Fibroblast of lung (primary cell): ENCODE measurements around the gene NPHP4.

Source experiments
- EZH2 ChIP-seq: IDR thresholded peaks from 2 replicates; pipeline ENCODE4 v1.5.1; 2012; ENCODE audit warnings: low read length, control low read depth, mild to moderate bottlenecking; ENCODE audit errors: missing control alignments
- TF ChIP-seq, protein P1 (sequence below), 2 donors: IDR thresholded peaks in 1 of 2; conservative IDR thresholded peaks in 1 of 2; 1 replicate in 1 of 2; 2 replicates in 1 of 2; pipeline ENCODE4 v1.5.1; 2011 to 2012; ENCODE audit warnings: low read length in 2 of 2, control low read depth in 1 of 2, inconsistent platforms in 1 of 2, low read depth in 1 of 2, mild to moderate bottlenecking in 1 of 2

DNA sequence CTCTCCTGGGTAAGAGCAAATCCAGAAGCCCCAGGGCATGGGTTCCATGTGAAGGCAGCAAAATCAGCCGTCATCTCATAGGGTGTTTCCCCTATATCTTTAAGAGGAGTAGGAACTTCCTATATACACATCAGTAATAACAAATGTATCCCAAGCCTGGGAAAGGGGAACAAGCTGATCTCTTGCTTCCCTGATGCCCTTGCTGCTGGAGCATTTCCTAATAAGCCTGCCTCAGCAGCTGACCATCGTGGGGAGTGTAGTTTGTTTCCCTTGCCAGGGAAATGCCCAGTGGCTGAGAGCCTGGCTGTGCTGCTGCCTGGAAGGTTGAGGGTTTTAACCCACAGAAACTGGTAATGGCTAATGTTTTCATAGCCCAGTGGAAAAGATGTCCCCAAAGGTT lies 177.0 kb downstream of the NPHP4 start:
- TF ChIP-seq, protein P1, sequence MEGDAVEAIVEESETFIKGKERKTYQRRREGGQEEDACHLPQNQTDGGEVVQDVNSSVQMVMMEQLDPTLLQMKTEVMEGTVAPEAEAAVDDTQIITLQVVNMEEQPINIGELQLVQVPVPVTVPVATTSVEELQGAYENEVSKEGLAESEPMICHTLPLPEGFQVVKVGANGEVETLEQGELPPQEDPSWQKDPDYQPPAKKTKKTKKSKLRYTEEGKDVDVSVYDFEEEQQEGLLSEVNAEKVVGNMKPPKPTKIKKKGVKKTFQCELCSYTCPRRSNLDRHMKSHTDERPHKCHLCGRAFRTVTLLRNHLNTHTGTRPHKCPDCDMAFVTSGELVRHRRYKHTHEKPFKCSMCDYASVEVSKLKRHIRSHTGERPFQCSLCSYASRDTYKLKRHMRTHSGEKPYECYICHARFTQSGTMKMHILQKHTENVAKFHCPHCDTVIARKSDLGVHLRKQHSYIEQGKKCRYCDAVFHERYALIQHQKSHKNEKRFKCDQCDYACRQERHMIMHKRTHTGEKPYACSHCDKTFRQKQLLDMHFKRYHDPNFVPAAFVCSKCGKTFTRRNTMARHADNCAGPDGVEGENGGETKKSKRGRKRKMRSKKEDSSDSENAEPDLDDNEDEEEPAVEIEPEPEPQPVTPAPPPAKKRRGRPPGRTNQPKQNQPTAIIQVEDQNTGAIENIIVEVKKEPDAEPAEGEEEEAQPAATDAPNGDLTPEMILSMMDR (conservative IDR thresholded peaks at IDR 0.05 in 1 of 2, IDR thresholded peaks at IDR 0.05 in 1 of 2; ENCODE audit: low read depth in 1 of 2, low read length in 2 of 2) = no peak
- TF ChIP-seq EZH2 = no peak
